NT2/D1 (cell line): ENCODE results near the gene ANG.

Source experiments
- SUZ12 ChIP-seq: IDR thresholded peaks from 2 replicates; pipeline ENCODE4 v1.6.1; 2011; ENCODE audit not compliant: insufficient read length, insufficient read depth; ENCODE audit errors: extremely low read depth
- YY1 ChIP-seq: IDR thresholded peaks from 2 replicates; pipeline ENCODE4 v1.6.1; 2011; ENCODE audit not compliant: insufficient read length, insufficient read depth
- ZNF274 ChIP-seq: IDR thresholded peaks from 2 replicates; pipeline ENCODE4 v1.6.1; 2011; ENCODE audit warnings: mild to moderate bottlenecking, low read depth, low read length

- TF ChIP-seq ZNF274 (no peak), YY1 (no peak), SUZ12 (no peak)
These were observed 3.7 kb downstream of the ANG start for GRCh38 chr14:20692116-20692751.
